Gastroesophageal sphincter (tissue), 4 donors: Measurements from ENCODE around the gene ZBTB25. TPM values are rescaled to one million over a fixed set of nuclear protein-coding genes. Genes with fewer than 3 reads are reported as not detected.

Source experiments
- ATAC-seq: fragments of 150-250 bp; one replicate; pipeline ENCODE4 v1.9.1; 2016; ENCODE audit warnings: mild to moderate bottlenecking, moderate library complexity
- H3K27ac ChIP-seq, 4 donors: fragments of 200-600 bp; sonication (generic) in 3 of 4; 1 replicate in 3 of 4; 2 replicates in 1 of 4; pipeline ENCODE4 v1.5.1; 2016 to 2019
- H3K27me3 ChIP-seq: fragments of 200-600 bp; sonication (generic); one replicate; pipeline ENCODE4 v1.5.1; 2019
- H3K36me3 ChIP-seq, 2 donors: fragments of 200-600 bp; sonication (generic); one replicate each; pipeline ENCODE4 v1.5.1; 2019; ENCODE audit warnings: control low read depth in 1 of 2
- H3K4me1 ChIP-seq, 3 donors: fragments of 200-600 bp; sonication (generic); 1 replicate in 2 of 3; 2 replicates in 1 of 3; pipeline ENCODE4 v1.5.1; 2016 to 2019; ENCODE audit warnings: control low read depth in 2 of 3
- H3K4me3 ChIP-seq, 2 donors: fragments of 200-600 bp; sonication (generic); one replicate each; pipeline ENCODE4 v1.5.1; 2019; ENCODE audit warnings: mild to moderate bottlenecking in 1 of 2, moderate library complexity in 1 of 2
- H3K9me3 ChIP-seq, 3 donors: fragments of 200-600 bp; sonication (generic); one replicate each; pipeline ENCODE4 v1.5.1; 2017 to 2019; ENCODE audit warnings: control low read depth in 2 of 3
- CTCF ChIP-seq, 4 experiments: fragments of 200-600 bp in 2 of 4; fragments of 450-650 bp in 2 of 4; sonication (generic) in 1 of 4; IDR thresholded peaks; one replicate each; pipeline ENCODE4 v1.5.1; 2017 to 2019; ENCODE audit warnings: antibody characterized with exemption in 4 of 4, mild to moderate bottlenecking in 2 of 4, moderate library complexity in 2 of 4
- EP300 ChIP-seq: sonication (generic); formaldehyde crosslinking; IDR thresholded peaks from one replicate; pipeline ENCODE4 v1.6.1; 2017; ENCODE audit warnings: antibody characterized with exemption, mild to moderate bottlenecking
- POLR2A ChIP-seq, 2 donors: fragments of 450-650 bp; IDR thresholded peaks; one replicate each; pipeline ENCODE4 v1.6.1; 2017; ENCODE audit warnings: antibody characterized with exemption in 2 of 2, mild to moderate bottlenecking in 2 of 2, moderate library complexity in 1 of 2
- POLR2AphosphoS5 ChIP-seq: sonication (generic); formaldehyde crosslinking; IDR thresholded peaks from one replicate; pipeline ENCODE4 v1.6.1; 2017; ENCODE audit warnings: antibody characterized with exemption
- WGBS, 2 donors: methylation state at CpG; one replicate each; pipeline ENCODE4 v1.1.5; 2018; ENCODE audit warnings: low coverage in 1 of 2; 5-methylcytosine and 5-hydroxymethylcytosine counted together
- total RNA-seq, 4 donors: library from RNA; depleted of rRNA; stranded (reverse); fragments of >200 nt; gene quantifications; one replicate each; pipeline ENCODE4 v1.1.0, GENCODE V29; 2016

ZBTB25 gene
- total RNA-seq, 4 donors from 2014 or later = 7.4 to 12.5 (median 9.8) TPM

GRCh38 chr14:64440494-64440893 is 63.1 kb downstream of the ZBTB25 start:
- H3K9me3 ChIP-seq = no peaks in the 10 kb centered on the region
- 96 to 97% methylated on average over 3 of the region's 3 CpGs for WGBS, 2 donors
- peaks cover 0 to 12% (median 3%) of the 10 kb centered on the region in 3 donors for H3K4me1 ChIP-seq
- H3K27ac ChIP-seq = no peak overlapping the region
- no peak for ATAC-seq
- TF ChIP-seq POLR2A (IDR thresholded peaks at IDR 0.05) (no peak), POLR2AphosphoS5 (no peak), CTCF (IDR thresholded peaks at IDR 0.05) (no peak), EP300 (no peak)
- H3K27me3 ChIP-seq = no peaks in the 10 kb centered on the region
- peaks cover 0 to 83% of the 10 kb centered on the region in 2 donors for H3K36me3 ChIP-seq
- H3K4me3 ChIP-seq = no peak overlapping the region

- H3K9me3 ChIP-seq = no peaks in the 10 kb centered on the region
- TF ChIP-seq EP300 = no peak
- TF ChIP-seq CTCF (IDR thresholded peaks at IDR 0.05) = no peak
- TF ChIP-seq POLR2A (IDR thresholded peaks at IDR 0.05) = no peak
- TF ChIP-seq POLR2AphosphoS5 = no peak
- no peak for ATAC-seq
- no peaks in the 10 kb centered on the region for H3K27me3 ChIP-seq
- H3K4me3 ChIP-seq = no peak overlapping the region
- peak overlapping the region in 1 of 4 donors; percentile 2 for H3K27ac ChIP-seq
- no peaks in the 10 kb centered on the region for H3K4me1 ChIP-seq
- WGBS, 2 donors = 89 to 98% methylated on average over 5 to 6 of the region's 6 CpGs
- peaks cover 0 to 97% of the 10 kb centered on the region in 2 donors for H3K36me3 ChIP-seq
These were observed 64.5 kb downstream of the ZBTB25 start for GRCh38 chr14:64439141-64439540.

GRCh38 chr14:64438181-64438841 is 65.3 kb downstream of the ZBTB25 start:
- H3K36me3 ChIP-seq = peaks cover 0 to 99% of the 10 kb centered on the region in 2 donors
- no peak for ATAC-seq

GRCh38 chr14:64434528-64434927 is 69.1 kb downstream of the ZBTB25 start:
- no peaks in the 10 kb centered on the region for H3K4me1 ChIP-seq
- 66 to 75% methylated on average over 1 to 3 of the region's 3 CpGs for WGBS, 2 donors
- H3K27ac ChIP-seq = no peak overlapping the region
- no peak for TF ChIP-seq CTCF (IDR thresholded peaks at IDR 0.05)
- no peak for TF ChIP-seq POLR2AphosphoS5
- TF ChIP-seq EP300 = no peak
- TF ChIP-seq POLR2A (IDR thresholded peaks at IDR 0.05) = no peak
- H3K9me3 ChIP-seq = no peaks in the 10 kb centered on the region
- H3K4me3 ChIP-seq = no peak overlapping the region
- no peak for ATAC-seq
- peaks cover 0 to 98% of the 10 kb centered on the region in 2 donors for H3K36me3 ChIP-seq
- no peaks in the 10 kb centered on the region for H3K27me3 ChIP-seq

More at GRCh38 chr14:64438181-64438841, 65.3 kb downstream of the ZBTB25 start:
- 42 to 52% methylated on average over 2 to 3 of the region's 3 CpGs for WGBS, 2 donors
- Histone ChIP-seq H3K4me3 (no peak overlapping the region), H3K27ac (peak overlapping the region in 1 of 4 donors; percentile 2), H3K4me1 (no peaks in the 10 kb centered on the region), H3K27me3 (no peaks in the 10 kb centered on the region), H3K9me3 (no peaks in the 10 kb centered on the region)
- no peak for TF ChIP-seq CTCF (IDR thresholded peaks at IDR 0.05)
- no peak for TF ChIP-seq POLR2AphosphoS5
- no peak for TF ChIP-seq EP300
- TF ChIP-seq POLR2A (IDR thresholded peaks at IDR 0.05) = no peak

- H3K27me3 ChIP-seq = no peaks in the 10 kb centered on the region
- TF ChIP-seq EP300 = no peak
- TF ChIP-seq POLR2A (IDR thresholded peaks at IDR 0.05) = no peak
- TF ChIP-seq POLR2AphosphoS5 = no peak
- no peak for TF ChIP-seq CTCF (IDR thresholded peaks at IDR 0.05)
- no peaks in the 10 kb centered on the region for H3K4me1 ChIP-seq
- H3K27ac ChIP-seq = no peak overlapping the region
- H3K9me3 ChIP-seq = no peaks in the 10 kb centered on the region
- H3K36me3 ChIP-seq = peaks cover 0 to 99% of the 10 kb centered on the region in 2 donors
- no peak for ATAC-seq
- 96% methylated on average over 5 of the region's 6 CpGs; no CpG with 5 or more reads in 1 of the 2 donors for WGBS, 2 donors
- H3K4me3 ChIP-seq = no peak overlapping the region
These were observed 79.7 kb downstream of the ZBTB25 start for GRCh38 chr14:64423987-64424386.
